Frontal cortex (tissue), 4 donors: ENCODE data around the gene EXO1. TPM values are rescaled to one million over a fixed set of nuclear protein-coding genes. Genes with fewer than 3 reads are reported as not detected.
"Not testable (repeated sequence)": the region's sequence is repeated elsewhere in the genome, so short reads cannot be mapped to it uniquely, and the experiment has no call there.

ENCODE experiments used
- DNase-seq, 2 donors: peaks; one replicate each; pipeline ENCODE4 v3.0.0; 2012; ENCODE audit warnings: low spot score in 2 of 2
- FAIRE-seq: peaks from 2 replicates; lab custom pipeline; 2012; peaks lifted over from hg19 to GRCh38; lab: Jason Lieb, UNC
- total RNA-seq: library from RNA; depleted of rRNA; stranded (reverse); fragments of >200 nt; gene quantifications from one replicate; pipeline ENCODE4 v1.2.3, GENCODE V29; 2014
- donor health status: control.
- donor health status: control.
- donor health status: control.

The EXO1 gene
- 3.3 TPM for total RNA-seq

DNA sequence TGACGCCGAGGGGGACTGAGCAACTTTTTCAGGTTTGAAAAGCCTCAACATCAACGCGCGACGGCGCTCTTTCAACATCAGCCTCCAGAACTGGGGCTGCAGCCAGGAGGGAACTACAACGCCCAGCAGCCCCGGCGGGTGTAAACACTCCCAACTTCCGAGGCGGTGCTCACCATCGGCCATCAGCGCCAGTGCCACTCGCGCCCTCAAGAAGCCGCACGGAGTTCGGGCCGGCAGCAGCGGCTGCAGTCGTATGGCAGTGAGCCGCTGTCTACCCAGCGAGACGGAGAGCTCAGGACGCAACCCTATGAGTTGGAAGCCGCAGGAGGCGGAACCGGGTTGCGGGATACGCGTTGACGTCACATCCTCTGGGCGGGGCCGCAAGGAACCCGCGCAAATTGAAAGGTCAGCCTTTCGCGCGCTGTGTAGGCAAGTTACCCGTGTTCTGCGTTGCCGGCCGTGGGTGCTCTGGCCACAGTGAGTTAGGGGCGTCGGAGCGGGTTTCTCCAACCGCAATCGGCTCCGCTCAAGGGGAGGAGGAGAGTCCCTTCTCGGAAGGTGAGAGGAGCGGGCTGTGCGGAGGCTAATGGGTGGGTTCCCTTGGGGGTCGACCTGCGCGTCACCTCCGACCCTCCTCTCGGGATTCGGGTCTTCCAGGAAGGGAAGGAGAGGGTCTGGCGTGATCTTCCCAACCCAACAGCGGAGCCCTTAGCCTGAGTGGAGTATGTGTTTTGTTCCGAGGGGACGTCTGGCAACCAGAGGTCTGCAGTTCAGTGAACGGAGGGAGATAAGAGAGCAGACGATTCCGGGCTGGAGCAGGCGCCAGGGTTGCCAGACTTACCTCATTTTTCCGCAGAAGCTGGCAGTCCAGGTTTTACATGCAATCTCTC, at the start of gene EXO1:
Gene EXO1, plus strand, starts transcription at position 409 of the 890 bp plus-strand sequence. CDS start 2,222 bp downstream, outside the sequence.
- no peak for FAIRE-seq

DNA sequence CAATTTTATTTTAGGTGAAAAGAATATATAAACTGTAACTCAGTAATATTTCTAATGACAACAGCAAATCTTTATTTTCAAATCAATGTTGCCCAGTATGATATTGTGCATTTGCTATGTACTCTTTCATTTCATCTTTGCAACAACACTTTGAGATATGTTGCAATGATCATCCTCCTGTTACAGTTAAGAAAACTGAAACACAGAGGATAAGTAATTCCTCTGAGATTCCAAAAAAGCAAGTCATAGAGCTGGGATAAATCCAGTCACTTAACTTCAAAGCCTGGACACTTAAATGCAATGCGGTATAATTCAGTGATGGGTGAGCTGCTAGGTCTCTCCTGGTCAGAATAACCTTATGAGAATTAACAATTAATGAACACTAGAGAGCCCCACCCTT, 48.6 kb upstream of the EXO1 start:
- FAIRE-seq (no peak), DNase-seq (no peak)

More for the DNA sequence above, at the start of gene EXO1:
- peak; percentile 80 to 88 for DNase-seq

DNA sequence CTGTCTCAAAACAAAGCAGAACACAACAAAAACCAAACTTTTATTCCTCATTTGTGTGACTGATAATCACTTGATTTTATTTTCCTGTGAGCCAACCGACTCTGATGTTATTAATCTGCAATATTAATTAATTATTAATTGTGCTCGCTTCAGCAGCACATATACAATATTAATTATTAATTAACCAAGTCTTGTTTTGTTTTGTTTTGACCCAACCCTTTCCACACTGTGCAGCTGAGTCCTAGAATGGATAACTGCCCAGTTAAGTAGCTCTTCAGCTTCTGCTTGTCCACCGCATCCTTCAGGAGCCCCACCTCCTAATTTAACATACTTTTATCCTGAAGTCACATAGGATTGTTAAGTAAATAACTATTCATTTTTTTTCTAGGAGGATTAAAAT, 47.4 kb upstream of the EXO1 start:
- no peak for DNase-seq
- FAIRE-seq = no peak

DNA sequence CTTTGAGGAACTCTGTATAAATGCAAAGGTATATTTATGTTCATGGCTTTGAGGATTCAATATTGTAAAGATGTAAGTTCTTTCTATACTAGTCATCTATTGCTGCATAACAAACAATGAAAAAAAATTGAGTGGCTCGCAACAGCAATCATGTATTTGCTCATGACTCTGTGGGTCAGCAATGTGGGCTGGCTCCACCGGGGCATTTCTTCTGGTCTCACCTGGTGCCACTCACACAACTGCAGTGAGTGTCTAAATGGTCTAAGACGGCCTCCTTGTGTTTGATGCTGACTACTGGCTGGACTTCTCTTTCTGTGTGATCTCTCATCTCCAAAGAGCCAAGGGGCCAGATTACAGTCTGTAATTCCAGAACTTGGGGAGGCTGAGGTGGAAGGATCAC, 45.1 kb upstream of the EXO1 start:
- no peak for DNase-seq
- FAIRE-seq = no peak

DNA sequence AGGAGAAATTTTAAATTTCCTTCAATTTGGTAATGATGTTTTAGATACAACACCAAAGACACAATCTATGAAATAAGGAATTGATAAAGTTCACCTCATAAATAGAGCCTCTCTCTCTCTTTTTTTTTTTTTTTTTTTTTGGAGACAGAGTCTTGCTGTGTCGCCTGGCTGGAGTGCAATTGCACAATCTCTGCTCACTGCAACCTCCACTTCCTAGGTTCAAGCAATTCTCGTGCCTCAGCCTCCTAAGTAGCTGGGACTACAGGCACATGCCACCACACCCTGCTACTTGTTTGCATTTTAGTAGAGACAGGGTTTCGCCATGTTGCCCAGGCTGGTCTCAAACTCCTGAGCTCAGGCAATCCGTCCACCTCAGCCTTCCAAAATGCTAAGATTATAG, 43.3 kb upstream of the EXO1 start:
- FAIRE-seq, DNase-seq: not testable (repeated sequence)

DNA sequence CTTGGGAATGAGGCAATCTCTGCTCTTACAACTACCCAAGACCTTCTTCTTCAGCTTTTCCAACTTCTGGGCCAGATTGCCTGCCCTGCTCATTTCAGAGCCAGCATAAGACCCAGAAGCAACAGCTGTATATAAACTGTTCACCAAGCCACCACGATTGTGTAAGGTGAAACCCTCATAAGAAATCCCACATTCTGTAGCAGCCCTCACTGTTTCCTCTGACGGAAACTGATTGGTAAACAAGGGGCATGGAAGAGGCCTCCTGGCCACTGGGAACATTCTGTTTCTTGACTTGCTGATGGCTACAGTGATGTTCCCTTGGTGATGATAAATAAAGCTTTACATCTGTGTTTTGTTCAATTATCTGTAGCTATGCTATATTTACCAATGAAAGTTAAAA, 39.7 kb upstream of the EXO1 start:
- DNase-seq (no peak), FAIRE-seq (no peak)

DNA sequence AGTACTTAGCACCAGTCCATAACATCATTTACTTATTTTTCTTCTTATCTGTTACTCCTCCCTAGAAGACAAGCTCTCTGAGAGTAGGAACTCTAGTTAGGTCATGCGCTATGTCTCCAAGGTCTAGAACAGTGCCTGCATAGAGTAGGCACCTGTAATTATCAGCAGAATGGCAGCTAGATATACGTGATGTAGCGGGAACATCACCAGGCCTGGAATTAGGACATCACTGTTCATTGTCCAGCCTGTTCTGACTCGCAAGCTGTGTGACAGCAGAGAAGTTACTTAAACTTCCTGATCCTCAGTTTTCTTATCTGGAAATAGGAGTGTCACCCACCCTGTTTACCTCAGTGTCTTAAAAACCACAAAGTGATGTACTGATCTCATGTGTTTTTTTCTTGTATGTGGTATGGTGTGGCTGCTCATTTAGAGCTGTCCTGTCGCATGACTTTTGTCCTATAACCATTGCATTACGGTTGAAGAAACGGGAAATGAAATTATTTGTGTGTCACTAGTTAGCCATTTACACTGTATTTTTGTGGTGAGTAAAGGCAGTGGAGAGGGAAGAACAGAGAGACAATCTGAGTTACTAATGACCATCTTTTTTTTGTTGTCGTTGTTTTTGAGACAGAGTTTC, 37.1 kb upstream of the EXO1 start:
- DNase-seq (no peak), FAIRE-seq (no peak)

DNA sequence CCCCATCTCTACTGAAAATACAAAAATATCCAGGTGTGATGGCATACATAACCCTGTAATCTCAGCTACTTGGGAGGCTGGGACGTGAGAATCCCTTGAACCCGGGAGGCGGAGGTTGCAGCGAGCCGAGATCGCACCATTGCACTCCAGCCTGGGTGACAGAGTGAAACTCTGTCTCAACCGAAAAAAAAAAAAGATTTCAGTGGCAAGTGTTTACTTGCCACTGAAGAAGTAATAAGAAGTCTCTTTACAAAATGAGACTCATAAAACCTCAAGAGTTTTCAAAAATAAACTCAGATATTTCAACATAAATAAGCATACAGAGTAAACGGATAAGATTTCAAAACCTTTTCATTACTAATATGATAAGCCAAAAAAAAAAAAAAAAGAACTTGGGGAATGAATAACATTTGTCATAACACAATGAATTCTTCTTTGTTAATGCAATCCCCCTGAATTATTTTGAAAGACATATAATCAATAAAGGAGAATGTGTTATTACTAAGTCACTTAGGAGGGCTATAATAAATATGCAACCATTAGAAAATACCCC, 34.2 kb upstream of the EXO1 start:
- no peak for DNase-seq
- FAIRE-seq = no peak

DNA sequence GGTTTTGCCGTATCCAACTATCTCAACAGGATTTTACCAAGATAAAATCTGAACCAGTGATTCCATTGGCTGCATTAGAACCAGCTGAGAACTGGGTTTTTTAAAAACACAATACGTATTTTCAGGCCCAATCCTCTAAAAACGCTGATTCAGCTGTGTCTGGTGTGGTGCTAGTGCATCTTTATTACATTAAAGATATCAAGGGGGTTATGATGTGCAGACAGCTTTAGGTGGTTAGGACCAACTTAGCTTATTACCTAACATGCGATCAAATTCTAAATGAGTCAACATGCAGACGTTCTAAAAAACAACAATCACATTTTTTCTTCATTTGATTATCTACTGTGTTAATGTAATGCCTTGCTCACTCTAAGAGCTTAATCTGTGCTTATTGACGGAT, 32.0 kb upstream of the EXO1 start:
- FAIRE-seq = no peak

DNA sequence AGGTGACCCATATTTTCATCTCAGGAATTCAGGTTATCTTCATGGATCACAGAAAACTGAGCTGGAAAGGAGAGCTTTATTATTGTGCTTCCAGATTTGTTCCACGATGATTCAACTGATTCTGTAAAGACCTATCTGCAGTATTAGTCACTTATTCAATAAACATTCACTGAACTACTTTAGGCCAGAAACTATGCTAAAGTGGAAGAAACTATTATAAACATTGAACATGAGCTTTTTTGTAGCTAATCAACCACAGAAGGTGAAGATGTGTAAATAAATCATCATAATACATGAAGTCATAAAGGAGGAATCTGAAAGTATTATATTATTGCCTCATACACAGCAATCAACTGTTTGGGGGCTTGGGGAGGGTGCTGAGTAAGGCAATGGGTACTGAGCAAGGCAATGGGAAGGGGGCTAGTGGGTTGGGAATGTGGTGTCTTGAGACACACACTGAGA, 30.6 kb upstream of the EXO1 start:
- no peak for FAIRE-seq
- DNase-seq = no peak

More for the DNA sequence above, 32.0 kb upstream of the EXO1 start:
- DNase-seq = no peak

DNA sequence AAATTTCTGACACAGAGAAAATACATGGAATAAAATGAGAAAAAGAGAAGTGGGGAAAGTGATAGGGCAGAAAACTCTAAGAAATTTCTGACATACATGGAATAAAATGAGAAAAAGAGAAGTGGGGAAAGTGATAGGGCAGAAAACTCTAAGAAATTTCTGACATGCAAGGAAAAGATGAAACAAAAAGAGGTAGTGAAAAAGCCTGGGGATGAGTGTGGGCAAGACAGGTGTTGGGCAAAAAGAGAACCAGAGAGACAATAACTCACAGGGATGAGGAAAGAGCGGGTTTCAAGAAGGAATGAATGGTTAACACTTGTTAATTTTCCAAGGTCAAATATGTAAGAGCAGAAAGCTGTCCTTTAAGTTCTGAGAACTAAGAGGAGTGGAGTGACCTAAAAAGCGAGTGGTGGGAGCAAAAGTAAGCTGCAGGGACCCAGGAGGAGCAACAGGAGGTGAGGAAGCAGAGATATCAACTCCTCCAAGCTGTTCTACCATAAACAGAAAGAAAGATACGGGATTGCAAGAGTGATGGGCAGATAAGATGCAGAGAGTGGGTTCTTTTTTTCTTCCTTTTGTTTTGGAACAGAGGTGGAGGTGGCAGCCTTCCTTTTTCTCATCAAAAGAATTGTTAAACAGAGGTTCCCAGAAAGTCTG, 29.9 kb upstream of the EXO1 start:
- DNase-seq (no peak), FAIRE-seq (no peak)

DNA sequence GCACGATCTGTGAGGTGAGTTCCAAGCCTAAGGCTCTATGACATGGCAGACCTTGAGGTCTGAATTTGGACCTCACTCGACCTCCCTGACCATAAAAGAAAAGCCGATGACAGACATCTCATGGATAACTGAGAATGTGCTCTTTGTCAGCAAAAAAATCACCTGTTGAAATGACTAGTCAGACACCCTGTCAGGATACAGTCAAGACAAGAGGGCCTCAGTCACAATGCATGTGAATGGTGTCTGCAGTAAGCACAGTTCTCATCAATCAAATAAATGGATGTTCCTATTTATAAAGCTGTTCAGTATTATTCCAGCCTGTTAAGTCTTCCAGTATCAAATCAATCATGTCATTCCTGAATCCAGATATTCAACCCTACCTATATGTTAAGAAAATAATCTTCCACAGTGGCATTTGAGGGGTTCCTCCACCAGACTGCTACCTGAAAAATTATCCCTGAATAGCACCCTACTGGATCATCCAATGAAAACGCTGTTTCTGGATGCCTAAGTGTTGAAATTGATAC, 28.6 kb upstream of the EXO1 start:
- DNase-seq = no peak
- no peak for FAIRE-seq

DNA sequence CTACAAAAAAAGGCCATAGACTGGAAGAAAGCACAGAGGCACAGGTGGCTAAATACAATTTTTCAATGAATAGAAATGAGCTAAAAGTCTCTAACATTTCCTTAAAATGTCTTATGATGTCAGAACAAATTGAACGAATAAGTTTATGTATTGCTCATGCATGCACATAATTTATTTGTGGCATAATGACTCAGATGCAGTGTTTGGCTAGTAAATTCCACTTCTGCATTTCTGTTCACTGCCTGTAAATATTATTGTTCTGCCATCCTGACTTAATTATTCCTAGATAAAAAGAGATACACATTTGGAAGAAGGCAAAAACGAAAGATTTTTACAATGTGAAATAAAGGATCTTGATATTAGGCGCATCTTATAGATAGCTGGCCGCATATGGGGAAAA, 26.6 kb upstream of the EXO1 start:
- DNase-seq = no peak
- FAIRE-seq = no peak

DNA sequence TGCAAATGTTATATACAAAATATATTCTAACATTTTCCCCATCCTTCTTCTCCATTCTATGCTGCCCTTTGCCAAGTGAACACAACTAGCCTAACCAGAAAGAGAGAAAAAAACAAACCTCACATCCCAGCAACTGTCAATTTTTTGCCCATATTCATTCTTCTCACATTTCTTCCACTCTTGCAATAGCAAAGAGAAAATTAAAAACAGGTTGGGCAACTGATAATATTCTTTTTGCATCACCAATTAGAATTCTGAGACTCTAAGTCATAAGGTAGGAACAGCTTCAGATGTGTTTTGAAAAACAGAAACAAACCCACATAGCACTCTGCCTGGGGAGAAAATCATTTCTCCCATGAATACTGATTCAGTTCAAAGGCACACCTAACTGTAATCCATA, 25.2 kb upstream of the EXO1 start:
- no peak for FAIRE-seq
- DNase-seq = no peak

DNA sequence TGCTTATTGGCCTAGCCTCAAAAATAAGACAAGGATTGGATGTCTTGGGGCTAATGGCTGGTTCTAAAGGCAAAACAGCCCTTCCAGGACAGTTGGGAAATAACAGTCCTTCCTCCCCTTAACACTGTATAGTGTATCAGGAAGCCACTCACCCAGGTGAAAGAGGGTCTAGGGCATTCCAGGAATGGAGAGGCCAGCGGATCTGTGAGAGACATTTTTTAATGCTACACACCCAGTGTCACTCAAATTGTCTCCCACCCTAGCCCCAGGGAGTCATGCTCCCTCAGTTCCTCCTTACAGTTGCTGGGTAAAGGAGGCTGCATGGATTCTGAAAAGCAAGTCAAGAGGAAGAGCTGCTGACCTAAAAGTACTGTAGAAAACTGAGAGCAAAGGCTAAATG, 24.1 kb upstream of the EXO1 start:
- FAIRE-seq = no peak
- no peak for DNase-seq

DNA sequence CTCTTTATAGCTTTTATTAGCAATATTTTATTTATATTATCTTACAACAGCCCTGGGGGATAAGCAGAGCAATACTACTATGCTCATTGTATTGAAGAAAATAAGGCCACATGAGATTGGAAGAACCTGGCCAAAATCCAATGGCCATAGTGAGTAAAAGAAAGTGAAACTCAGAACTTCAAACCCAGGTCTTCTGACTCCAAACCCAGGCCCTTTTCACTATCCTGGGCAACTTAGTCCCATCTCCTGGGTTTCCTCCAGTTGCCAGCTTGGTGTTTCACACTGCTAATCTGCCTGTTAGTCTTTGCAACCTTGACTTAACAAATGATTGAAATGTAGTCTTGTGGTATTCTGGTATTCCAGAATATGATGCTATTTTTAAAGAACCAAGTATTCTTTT, 22.4 kb upstream of the EXO1 start:
- FAIRE-seq = no peak

DNA sequence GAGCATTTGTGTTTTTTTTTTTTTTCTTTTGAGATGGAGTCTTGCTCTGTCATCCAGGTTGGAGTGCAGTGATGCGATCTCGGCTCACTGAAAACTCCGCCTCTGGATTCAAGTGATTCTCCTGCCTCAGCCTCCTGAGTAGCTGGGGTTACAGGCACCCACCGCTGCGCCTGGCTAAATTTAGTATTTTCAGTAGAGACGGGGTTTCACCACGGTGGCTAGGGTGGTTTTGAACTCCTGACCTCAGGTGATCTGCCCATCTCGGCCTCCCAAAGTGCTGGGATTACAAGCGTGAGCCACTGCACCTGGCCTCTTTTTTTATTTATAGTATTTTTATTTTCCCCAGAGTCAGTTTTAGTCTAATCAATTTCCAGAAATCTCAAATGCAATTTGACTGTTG, 21.4 kb upstream of the EXO1 start:
- not testable (repeated sequence) for FAIRE-seq

More for the DNA sequence above, 22.4 kb upstream of the EXO1 start:
- no peak for DNase-seq

DNA sequence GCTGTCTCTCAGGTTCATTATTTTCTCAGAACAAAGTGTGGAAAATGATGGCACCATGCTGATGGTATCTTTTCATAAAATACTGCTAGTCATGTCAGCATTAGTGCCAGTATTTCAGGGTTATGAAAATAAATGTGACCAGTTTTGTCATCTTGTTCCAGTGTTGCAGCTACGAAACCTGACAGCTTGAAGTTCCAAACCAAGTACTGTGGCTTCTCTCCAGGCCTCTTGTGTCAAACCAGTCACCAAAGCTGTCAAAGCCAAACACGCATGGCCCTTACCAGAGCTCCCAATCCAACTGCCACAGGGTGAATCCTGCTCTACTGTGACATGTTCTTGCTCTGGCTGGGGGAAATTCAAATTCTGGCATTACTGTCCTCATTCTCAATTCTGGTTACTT, 20.7 kb upstream of the EXO1 start:
- DNase-seq (no peak), FAIRE-seq (no peak)

More for the DNA sequence above, 21.4 kb upstream of the EXO1 start:
- not testable (repeated sequence) for DNase-seq

DNA sequence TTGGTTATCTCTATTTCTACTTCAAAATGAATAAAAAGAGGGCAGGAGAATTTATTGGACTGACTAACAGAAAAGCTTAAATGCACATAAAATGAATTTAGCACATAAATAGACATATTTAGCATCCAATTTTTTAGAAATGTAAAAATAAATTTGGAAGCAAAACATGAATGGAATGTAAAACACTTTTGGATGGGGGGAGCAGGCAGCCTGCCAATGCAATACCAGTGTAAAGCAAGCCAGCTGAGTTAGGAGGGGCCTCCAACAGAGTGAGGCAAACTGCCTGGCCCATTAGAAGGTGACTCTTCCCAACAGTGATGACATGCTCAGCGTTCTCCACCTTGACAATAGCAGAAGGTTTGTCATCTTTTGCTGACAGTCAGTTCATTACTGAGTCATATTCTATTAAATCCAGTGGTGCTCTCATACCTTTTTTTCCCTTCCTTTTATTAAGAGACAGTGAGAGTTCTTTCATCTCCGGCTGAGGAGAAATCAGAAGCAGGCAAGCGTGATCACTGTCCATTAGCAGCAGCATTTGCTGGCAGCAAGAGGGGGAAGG, 19.5 kb upstream of the EXO1 start:
- FAIRE-seq (no peak), DNase-seq (no peak)

DNA sequence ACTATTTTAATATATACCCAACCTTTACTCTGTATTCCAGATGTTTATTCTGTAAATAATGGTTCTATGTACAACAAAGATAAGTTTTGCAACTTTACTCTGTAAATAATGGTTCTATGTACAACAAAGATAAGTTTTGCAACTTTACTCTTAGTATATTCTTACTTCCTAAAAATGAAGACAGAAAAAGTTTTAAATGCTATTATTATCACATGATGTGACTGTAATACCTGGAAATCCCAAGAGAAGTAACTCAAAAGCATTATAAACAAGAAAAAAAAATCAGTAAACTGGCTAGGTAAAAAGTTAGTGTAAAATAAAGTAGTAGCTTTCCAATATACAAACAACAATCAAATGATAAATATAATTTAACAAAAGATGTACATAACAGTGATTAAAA, 18.5 kb upstream of the EXO1 start:
- DNase-seq (no peak), FAIRE-seq (peak; percentile 76)
